ENCODE data around the gene TNC.

- no peak for TF ChIP-seq CTCF (IDR thresholded peaks at IDR 0.05)
- no peak for TF ChIP-seq POLR2A (IDR thresholded peaks at IDR 0.05)
These were observed 92.9 kb downstream of the TNC start for GRCh38 chr9:115024925-115025535.
